HG03457 (cell line): ENCODE data around the gene DCDC2.
"Not testable (repeated sequence)": the region's sequence is repeated elsewhere in the genome, so short reads cannot be mapped to it uniquely, and the experiment has no call there.

Experiments used
- ATAC-seq: cut with Tn5 transposase; IDR thresholded peaks from one replicate; pipeline ENCODE4 v1.9.1; 2021; ENCODE audit warnings: moderate number of reproducible peaks; ENCODE audit not compliant: unreplicated experiment

Gene DCDC2

DNA sequence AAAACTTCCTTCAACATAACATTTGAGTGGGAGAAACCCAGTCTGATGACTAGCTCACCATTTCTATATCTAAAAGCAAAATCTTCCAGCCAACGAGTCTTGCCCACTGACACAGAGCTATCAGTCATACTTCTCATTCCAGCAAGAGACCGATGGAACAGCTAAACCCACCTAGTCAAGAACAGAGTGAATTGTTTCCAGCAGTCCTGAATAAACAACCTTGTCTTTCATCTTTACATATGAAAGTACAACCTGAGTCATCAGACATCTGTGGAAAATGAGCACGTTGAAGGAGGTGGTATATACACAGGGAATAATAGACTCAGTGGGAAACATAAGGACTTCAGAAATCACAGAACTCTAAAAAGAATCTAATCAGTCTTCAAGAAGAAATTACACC lies 208.0 kb downstream of the DCDC2 start:
- no peak for ATAC-seq

DNA sequence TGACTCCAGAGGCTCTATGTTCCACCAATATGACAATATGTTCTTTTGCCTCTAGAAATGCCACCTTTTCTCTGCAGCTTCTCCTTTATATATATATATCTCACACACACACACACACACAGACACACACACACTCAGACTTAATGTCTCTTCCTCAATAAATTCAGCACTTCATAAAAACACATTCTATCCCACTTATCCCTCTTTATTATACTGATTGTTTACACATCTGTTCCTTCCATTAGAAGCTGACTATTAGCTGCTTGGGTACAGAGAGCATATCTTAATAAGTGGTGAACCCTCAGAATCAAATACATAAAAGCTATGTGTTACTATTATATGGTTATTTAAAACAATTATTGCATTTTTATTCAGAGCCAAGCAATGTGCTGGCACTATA lies 208.6 kb downstream of the DCDC2 start:
- ATAC-seq: no peak

DNA sequence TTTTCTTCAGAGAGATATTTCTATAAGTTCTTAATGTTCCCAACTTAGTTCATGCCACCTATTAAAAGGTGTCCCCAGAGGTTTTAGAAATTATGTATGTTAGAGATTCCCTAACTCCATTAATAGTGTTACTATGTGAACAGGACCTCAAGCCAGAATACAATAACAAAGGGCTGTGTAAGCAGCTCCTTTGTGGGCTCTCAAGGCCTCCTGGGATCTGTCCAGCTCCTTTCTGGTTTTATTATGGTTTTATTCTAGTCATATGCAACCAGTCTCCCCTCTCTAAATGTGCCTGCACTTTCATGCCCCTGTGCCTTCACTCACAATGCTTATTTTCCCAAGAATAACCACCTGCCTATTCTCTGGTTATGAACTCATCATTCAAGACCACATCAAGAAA lies 209.2 kb downstream of the DCDC2 start:
- ATAC-seq: no peak

DNA sequence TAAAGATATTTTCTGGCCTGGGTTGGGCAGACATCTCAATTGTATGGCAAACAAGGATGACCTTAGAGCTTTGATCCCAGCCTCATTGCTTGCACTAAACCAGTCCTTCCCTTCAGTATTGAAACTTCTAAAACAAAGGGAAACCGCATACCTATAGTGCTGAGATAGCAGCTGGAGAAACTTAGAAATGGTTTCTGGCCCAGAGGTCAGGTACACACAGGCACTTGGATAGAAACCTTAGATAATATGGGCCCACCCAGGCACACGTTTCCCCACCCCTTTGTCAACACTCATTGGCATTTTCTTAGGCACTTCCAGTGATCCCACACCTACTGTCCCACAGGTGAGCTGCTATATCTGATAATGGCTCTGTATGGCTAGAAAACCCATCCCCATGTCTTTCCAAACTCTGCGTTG lies 209.7 kb downstream of the DCDC2 start:
- no peak for ATAC-seq

DNA sequence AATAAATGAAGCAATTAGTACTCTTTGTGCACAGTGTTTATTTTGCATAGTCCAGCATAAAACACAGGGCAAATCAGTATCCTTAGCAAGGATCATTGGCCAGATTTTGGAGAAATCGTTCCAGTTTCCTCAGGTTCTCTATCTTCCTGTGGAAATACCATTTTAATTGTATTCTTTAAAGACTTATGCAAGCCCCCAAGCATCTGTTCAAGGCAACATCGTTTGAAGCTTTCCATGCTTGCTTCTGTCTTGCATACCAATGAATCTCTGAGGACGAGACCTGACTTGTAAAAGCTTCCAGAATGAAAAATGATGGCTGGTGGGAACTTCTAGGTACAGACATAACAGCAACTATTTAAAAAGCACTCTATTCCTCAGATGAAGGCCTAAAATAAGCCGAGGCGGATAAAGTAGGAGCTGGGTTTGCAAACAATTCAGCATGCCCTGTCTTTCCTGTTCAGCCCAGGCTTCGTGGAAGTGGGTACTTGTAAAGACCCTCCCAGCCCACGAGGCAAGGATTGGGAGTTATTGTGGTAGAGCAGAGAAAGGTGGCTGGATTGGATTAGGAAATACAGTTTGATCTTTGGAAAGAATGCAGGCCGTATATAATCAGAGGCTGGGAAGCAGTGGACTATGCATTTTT lies 210.2 kb downstream of the DCDC2 start:
- no peak for ATAC-seq

DNA sequence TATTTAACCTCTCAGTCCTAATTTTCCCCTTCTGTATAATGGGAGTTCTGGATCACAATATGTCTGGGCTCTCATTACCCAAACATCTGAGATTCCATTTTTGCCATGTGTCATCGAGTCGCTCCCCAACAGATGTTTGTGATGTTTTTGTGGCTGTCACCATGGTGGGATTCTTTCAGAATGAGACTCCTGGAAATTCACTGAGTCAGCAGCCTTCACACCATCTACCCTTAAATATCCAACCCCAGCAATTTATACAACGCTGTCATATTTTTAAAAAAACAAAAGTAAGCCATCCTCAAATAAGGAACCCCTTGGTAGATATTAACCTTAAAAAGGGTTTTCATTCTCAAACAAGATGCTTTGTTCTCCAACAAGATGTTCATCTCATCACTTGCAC lies 211.0 kb downstream of the DCDC2 start:
- ATAC-seq: no peak

DNA sequence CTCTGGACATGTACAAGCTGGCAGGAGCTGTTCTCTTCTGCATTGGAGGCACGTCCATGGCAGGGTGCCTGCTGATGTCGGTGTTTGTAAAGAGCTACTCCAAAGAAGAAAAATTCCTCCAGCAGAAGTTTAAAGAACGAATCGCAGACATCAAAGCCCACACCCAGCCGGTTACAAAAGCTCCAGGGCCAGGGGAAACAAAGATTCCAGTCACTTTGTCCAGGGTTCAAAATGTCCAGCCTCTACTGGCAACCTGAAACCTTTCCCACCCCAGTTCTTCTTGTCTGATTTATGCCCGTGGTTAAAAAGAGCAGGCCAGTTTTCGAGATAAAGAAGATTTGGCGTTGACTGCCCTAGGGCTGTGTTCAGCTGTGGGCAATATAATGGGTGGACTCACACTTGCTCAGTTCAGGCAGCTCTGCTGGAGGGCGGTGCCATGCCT lies 212.1 kb downstream of the DCDC2 start:
- ATAC-seq: no peak

DNA sequence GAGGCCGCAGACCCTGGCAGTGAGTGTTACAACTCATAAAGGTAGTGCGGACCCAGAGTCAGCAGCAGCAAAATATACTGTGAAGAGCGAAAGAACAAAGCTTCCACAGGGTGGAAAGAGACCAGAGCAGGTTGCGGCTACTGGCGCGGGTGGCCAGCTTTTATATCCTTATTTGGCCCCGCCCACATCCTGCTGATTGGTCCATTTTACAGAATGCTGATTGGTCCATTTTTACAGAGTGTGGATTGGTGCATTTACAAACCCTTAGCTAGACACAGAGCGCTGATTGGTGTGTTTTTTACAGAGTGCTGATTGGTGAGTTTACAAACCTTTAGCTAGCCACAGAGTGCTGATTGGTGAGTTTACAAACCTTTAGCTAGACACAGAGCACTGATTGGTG lies 215.1 kb downstream of the DCDC2 start:
- not testable (repeated sequence) for ATAC-seq

DNA sequence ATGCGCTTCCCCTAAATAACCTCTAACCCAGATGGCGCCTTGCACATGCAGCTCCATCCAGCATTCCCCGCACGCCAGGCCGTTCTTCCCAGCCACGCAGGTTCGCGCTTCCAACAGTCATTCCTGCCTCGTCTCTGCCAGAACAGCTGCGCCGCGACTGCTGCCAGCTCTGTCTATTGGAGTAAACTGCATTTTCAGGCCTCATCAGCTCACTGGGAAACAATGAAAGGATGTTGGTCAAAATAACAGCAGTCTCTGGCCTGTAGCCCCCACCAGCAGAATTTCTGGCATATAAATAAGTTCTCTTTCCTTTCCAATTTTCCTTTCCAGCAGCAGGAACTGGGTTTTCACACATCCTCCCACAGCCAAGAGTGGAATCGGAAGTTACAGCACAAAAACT lies 217.3 kb downstream of the DCDC2 start:
- no peak for ATAC-seq

DNA sequence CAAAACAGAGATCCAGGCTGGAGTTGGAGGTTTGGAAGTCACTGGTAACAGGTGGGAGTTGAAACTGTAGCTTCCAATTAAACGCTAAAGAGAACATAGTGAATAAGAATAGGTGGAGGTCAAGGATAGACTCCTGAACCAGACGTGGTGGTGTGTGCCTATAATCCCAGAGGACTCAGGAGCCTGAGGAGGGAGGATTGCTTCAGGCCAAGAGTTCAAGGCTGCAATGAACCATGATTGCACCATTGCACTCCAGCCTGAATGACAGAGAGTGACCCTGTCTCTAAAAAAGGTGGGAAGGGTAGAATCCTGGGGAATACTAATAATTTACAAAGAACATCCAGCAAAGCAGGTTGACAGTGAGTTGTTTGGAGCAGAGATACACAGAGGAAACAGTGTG lies 218.2 kb downstream of the DCDC2 start:
- no peak for ATAC-seq

DNA sequence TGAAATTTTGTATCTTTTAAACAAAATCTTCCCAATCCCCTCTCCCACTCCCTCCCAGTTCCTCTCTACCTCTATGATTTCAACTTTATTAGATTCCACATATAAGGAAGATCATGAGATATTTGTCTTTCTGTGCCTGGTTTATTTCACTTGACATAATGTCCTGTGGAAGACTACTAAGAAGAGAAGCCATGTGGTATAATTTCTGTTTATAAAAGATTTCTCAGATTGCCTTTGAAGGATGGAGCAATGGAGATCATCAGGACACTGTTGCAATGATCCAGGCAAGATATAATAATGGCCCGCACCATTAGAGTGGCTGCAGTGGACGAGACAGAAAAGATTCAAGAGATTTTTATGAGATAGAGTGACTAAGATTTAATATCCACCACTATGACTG lies 218.8 kb downstream of the DCDC2 start:
- ATAC-seq: no peak

DNA sequence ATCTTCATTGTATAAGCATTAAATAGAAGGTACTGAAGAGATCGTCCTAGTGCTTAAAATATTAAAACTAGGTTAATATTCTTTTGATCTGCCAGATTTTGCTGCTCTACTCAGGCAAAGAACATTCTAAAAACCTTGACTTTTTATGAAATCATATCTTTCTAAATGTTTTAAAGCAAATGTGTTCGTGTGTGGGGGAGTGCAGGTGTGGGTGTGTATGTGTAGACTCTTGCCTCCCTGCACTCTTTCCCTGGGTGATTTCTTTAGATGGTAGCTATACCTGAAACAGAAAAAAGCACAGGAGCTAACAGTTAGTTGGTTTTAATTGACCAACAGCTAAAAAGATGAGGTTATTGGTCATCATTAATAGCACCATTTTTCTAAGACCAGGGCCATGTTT lies 226.1 kb downstream of the DCDC2 start:
- ATAC-seq: no peak

DNA sequence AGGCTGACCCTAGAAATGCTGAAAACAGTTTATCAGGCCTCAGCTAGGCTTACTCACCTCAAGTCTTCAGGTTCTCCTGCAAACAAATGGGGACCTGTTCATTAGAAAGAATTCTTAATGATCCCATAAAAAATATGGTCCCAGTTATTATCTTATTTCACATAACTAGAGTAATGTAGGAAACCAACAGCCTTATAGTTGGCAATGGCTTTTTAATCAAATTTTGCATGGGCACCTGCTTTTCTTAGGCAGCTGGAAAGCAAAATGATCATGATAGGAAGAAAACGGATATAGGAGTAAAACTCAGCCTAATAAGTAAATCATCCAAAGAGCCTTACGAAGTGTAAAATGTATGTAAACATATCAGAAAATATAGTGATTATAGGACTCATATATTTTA lies 230.5 kb downstream of the DCDC2 start:
- ATAC-seq: no peak

DNA sequence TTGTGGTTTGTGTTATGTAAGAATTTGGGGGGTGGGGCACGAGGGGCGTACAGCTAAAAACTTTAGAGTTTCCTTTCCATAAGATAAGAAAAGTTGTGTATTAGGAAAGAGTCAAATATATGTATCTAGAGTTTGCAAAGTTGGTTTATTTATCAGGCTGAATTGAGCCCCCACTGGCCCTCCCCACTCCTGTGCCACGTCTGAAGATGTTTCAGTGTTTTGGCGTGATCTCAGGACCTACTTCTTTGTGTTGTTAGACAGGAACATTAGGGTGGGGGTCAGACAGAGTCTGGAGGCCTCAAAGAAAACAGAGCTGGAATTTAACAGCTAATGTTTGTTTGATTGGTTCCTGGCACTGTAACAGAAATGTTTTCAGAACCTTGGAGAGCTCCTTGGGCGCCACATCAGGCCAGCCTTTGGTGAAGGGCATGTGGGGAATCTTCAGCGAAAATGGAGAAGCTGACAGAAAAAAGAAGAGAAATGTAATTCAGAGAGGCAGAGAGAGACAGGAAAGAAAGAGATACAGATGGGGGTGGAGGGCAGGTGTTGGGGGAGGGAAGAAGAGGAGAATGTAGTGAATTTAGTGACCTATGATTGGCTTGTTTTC lies 231.2 kb downstream of the DCDC2 start:
- no peak for ATAC-seq

DNA sequence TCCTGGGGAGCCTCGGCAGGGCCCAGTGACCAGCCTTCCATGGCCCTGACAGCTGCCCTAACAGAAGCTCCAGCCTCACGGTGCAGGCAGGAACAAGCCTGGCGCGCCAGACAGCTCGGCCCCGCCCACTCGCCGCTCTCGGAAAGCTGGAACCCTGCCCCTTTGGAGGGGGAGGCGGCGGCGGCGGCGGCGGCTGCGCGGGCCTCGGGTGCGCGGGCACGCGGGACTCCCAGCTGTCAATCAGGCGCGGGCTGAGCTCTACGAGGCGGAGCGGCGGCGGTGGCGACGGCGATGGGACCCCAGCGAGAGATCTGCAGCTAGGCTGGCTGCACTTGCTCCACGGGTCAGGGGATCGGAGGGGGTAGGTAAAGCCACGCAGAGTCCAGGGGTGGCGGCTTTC lies 231.9 kb downstream of the DCDC2 start, which contains the start of gene NRSN1:
TSS of gene NRSN1 (plus strand) at position 236 of the 400 bp plus-strand sequence. CDS start 8,113 bp downstream, outside the sequence.
- ATAC-seq: no peak

DNA sequence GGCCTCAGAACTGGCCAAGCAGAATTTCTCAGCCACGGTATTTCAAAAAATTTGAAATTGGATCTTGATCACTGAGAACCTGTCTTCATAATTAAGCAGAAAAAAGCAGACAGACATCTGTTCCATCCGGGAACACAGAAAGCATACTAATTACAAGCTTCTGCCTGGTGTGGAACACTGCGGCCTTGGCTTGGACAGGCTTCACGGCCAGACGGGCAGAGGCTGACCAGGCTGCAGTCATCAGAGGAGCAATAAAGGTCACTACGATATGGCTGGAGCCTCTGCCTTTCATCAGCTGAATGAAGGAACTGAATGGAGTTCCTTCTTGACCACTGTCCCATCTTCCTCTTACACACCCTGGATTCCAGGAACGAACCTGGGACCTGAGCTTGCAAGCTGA lies 235.7 kb downstream of the DCDC2 start:
- no peak for ATAC-seq
